Neuron (in vitro differentiated cells): ENCODE results near the gene CHD5.

Experiments used
- H2AFZ ChIP-seq: one replicate; pipeline ENCODE4 v1.6.1; 2013; ENCODE audit warnings: low read depth, mild to moderate bottlenecking, inconsistent platforms, low read length, moderate library complexity
- H3K27me3 ChIP-seq: one replicate; pipeline ENCODE4 v1.6.1; 2013; ENCODE audit warnings: low read length; ENCODE audit not compliant: insufficient read depth
- H3K36me3 ChIP-seq: one replicate; pipeline ENCODE4 v1.6.1; 2013; ENCODE audit warnings: low read length; ENCODE audit not compliant: insufficient read depth
- H3K4me1 ChIP-seq: one replicate; pipeline ENCODE4 v1.6.1; 2013; ENCODE audit warnings: low read length; ENCODE audit not compliant: insufficient read depth
- H3K4me3 ChIP-seq: 2 replicates; pipeline ENCODE4 v1.5.1; 2013; ENCODE audit warnings: mild to moderate bottlenecking, low read length, moderate library complexity
- H3K9me3 ChIP-seq: one replicate; pipeline ENCODE4 v1.6.1; 2013; ENCODE audit warnings: low read length

Gene CHD5

DNA sequence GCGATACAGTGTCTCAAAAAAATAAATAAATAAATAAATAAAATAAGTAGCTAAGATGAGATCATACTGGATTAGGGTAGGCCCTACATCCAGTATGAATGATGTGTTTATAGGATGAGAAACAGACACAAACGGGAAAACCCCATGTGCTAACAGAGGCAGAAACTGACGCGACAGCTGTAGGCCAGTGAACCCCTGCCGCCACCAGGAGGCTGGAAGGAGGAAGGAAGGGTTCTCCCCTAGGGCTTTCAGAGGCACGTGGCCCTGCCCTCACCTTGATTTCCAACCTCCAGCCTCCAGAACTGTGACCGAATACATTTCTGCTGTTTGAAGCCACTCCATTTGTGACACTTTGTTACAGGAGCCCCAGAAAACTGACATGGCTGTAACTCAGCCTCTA lies 38.5 kb downstream of the CHD5 start:
- no peaks in the 10 kb centered on the region for H3K36me3 ChIP-seq
- no peak overlapping the region for H2AFZ ChIP-seq
- no peak overlapping the region for H3K4me3 ChIP-seq
- peaks cover 8% of the 10 kb centered on the region for H3K4me1 ChIP-seq
- peaks cover 39% of the 10 kb centered on the region for H3K27me3 ChIP-seq
- H3K9me3 ChIP-seq: no peaks in the 10 kb centered on the region

GRCh38 chr1:6140413-6140812 lies 39.7 kb downstream of the CHD5 start:
- Histone ChIP-seq H3K4me3 (no peak overlapping the region), H3K27me3 (peaks cover 28% of the 10 kb centered on the region), H3K36me3 (no peaks in the 10 kb centered on the region), H2AFZ (no peak overlapping the region), H3K9me3 (peaks cover under 1% of the 10 kb centered on the region), H3K4me1 (peaks cover 8% of the 10 kb centered on the region)

DNA sequence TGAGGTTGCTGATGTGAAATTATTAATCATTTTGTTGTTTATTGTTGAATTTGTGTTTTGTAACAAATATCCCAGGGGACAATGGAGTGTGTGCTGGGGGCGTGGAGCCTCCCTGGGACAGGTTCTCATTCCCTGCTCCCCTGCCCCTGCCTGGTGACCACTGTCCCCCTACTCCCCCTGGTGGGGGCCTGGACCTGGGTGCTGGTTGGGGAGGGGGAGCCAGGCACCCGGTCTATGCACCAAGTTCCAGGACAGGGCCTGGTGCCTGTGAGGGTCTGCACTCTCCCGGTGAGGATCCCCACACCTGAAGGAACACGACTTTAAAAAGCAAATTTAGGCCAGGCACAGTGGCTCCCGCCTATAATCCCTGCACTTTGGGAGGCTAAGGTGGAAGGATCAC lies 42.4 kb downstream of the CHD5 start:
- Histone ChIP-seq H3K9me3 (peaks cover 2% of the 10 kb centered on the region), H2AFZ (no peak overlapping the region), H3K36me3 (no peaks in the 10 kb centered on the region), H3K27me3 (peaks cover 9% of the 10 kb centered on the region), H3K4me3 (no peak overlapping the region), H3K4me1 (no peaks in the 10 kb centered on the region)

GRCh38 chr1:6136516-6137220 lies 43.5 kb downstream of the CHD5 start:
- H3K9me3 ChIP-seq: peaks cover 2% of the 10 kb centered on the region
- no peak overlapping the region for H3K4me3 ChIP-seq
- H3K36me3 ChIP-seq: no peaks in the 10 kb centered on the region
- H3K27me3 ChIP-seq: peaks cover 9% of the 10 kb centered on the region
- no peaks in the 10 kb centered on the region for H3K4me1 ChIP-seq
- H2AFZ ChIP-seq: no peak overlapping the region

GRCh38 chr1:6134741-6135510 lies 45.2 kb downstream of the CHD5 start:
- H3K4me1 ChIP-seq: no peaks in the 10 kb centered on the region
- H3K9me3 ChIP-seq: peaks cover 2% of the 10 kb centered on the region
- no peaks in the 10 kb centered on the region for H3K36me3 ChIP-seq
- no peak overlapping the region for H3K4me3 ChIP-seq
- H2AFZ ChIP-seq: no peak overlapping the region
- peaks cover 15% of the 10 kb centered on the region for H3K27me3 ChIP-seq

DNA sequence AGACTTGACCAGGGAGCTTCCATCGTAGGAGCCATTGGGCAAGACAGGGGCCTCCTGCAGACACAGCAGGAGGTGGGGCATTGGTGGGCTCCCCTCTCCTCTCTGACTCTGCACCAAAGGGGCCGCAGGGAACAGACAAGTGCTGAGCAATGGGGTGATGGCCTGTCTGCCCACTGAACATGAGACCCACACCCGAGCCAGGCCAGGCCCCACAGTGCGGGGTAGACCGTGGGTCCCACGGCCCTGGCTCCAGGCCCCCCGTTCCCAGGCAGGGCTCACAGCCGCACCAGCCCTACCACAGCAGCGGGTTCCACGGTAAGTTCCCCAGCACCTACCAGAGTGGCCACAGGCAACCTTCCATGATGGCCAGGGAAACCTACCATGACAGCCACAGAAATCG lies 45.9 kb downstream of the CHD5 start:
- peaks cover 15% of the 10 kb centered on the region for H3K27me3 ChIP-seq
- H3K4me3 ChIP-seq: no peak overlapping the region
- no peaks in the 10 kb centered on the region for H3K4me1 ChIP-seq
- H2AFZ ChIP-seq: no peak overlapping the region
- peaks cover 2% of the 10 kb centered on the region for H3K9me3 ChIP-seq
- H3K36me3 ChIP-seq: no peaks in the 10 kb centered on the region

- Histone ChIP-seq H3K4me1 (no peaks in the 10 kb centered on the region), H3K4me3 (no peak overlapping the region), H3K27me3 (peaks cover 10% of the 10 kb centered on the region), H2AFZ (no peak overlapping the region), H3K36me3 (no peaks in the 10 kb centered on the region), H3K9me3 (peaks cover 2% of the 10 kb centered on the region)
Measured at GRCh38 chr1:6133146-6133895, 46.8 kb downstream of the CHD5 start.

- Histone ChIP-seq H3K4me1 (no peaks in the 10 kb centered on the region), H3K27me3 (peaks cover 11% of the 10 kb centered on the region), H2AFZ (no peak overlapping the region), H3K9me3 (peaks cover 3% of the 10 kb centered on the region), H3K4me3 (no peak overlapping the region), H3K36me3 (no peaks in the 10 kb centered on the region)
Measured at GRCh38 chr1:6131561-6131960, 48.6 kb downstream of the CHD5 start.

- H3K9me3 ChIP-seq: peaks cover 3% of the 10 kb centered on the region
- no peaks in the 10 kb centered on the region for H3K36me3 ChIP-seq
- no peak overlapping the region for H2AFZ ChIP-seq
- no peak overlapping the region for H3K4me3 ChIP-seq
- H3K27me3 ChIP-seq: peaks cover 16% of the 10 kb centered on the region
- H3K4me1 ChIP-seq: no peaks in the 10 kb centered on the region
Measured at GRCh38 chr1:6130596-6130995, 49.5 kb downstream of the CHD5 start.

DNA sequence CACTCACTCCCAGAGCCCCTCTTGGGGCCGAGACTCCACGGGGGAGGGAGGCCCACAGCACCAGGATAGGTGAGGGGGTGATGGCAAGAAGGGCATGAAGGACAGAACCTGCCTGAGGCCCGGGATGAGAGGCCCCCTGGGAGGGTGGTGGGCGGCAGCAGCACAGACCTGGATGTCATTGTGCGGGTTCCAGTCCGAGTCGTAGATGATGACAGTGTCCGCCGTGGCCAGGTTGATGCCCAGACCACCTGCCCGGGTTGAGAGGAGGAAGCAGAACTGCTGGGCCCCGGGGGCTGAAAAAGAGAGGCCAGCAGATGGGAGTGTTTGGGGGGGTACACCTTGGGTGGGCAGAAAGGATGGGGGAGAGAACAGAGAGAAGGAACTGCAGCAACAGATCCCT lies 50.1 kb downstream of the CHD5 start:
- no peaks in the 10 kb centered on the region for H3K4me1 ChIP-seq
- no peak overlapping the region for H2AFZ ChIP-seq
- H3K4me3 ChIP-seq: no peak overlapping the region
- peaks cover 21% of the 10 kb centered on the region for H3K27me3 ChIP-seq
- H3K9me3 ChIP-seq: peaks cover 2% of the 10 kb centered on the region
- H3K36me3 ChIP-seq: no peaks in the 10 kb centered on the region

DNA sequence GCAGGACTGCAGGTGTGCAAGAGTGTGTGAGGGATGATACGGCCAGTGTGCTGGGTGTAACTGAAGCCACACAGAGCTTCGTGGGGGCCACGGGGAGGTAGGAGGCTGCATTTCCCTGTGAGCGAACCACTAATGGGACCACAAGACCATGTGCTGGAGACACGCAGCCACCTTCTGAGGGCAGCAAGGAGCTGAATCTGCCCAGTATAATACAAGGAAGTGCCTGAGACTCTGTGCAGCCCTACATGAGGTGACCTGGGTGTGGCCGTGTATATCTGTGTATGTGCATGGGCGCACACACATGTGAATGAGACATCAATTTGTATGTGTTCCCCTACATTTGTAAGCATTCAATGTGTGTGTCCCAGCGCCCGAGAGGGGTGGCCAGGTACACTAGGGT lies 50.8 kb downstream of the CHD5 start:
- H3K27me3 ChIP-seq: peaks cover 25% of the 10 kb centered on the region

DNA sequence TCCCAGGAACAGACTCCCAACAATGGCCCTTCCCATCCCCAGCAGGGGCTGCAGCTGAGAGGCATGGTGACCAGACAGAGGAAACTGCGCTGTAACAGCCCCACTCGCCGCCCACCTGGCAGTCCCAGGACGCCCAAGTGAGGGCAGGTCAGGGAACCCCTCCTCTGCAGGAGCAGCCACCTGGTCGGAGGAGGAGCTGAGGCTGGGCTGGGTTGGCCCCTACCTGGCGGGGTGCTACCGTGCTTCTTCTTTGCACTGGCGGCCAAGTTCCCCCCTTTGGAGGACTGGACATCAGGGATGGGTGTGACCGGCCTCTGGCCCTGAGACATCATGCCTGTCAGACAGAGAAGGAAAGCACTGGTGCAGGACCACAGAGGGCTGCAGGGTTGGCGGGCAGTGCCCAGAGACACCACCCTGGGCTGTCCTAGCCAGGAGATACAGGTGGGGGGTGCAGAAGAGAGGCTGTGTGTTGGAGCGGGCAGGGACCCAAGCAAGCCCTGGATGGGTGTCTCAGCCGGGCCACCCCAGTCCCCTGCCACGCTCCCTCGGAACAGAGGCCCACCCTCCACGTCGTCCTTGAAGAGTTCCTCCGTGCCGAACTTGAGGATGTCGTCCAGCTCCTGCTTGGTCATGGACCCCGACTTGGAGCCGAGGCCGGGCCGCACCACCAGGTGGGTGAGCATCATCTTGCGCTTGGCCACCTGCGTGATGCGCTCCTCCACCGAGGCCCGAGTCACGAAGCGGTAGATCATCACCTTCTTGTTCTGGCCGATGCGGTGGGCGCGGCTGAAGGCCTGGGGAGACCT lies 51.6 kb downstream of the CHD5 start:
- Histone ChIP-seq H3K4me1 (no peaks in the 10 kb centered on the region), H3K9me3 (peaks cover 2% of the 10 kb centered on the region), H2AFZ (no peak overlapping the region), H3K36me3 (no peaks in the 10 kb centered on the region), H3K27me3 (peaks cover 25% of the 10 kb centered on the region), H3K4me3 (no peak overlapping the region)

More for the DNA sequence above, 50.8 kb downstream of the CHD5 start:
- Histone ChIP-seq H3K9me3 (peaks cover 2% of the 10 kb centered on the region), H2AFZ (no peak overlapping the region), H3K4me3 (no peak overlapping the region), H3K4me1 (no peaks in the 10 kb centered on the region), H3K36me3 (no peaks in the 10 kb centered on the region)
